ENCODE results near the gene UGT1A7.

The UGT1A7 gene

DNA sequence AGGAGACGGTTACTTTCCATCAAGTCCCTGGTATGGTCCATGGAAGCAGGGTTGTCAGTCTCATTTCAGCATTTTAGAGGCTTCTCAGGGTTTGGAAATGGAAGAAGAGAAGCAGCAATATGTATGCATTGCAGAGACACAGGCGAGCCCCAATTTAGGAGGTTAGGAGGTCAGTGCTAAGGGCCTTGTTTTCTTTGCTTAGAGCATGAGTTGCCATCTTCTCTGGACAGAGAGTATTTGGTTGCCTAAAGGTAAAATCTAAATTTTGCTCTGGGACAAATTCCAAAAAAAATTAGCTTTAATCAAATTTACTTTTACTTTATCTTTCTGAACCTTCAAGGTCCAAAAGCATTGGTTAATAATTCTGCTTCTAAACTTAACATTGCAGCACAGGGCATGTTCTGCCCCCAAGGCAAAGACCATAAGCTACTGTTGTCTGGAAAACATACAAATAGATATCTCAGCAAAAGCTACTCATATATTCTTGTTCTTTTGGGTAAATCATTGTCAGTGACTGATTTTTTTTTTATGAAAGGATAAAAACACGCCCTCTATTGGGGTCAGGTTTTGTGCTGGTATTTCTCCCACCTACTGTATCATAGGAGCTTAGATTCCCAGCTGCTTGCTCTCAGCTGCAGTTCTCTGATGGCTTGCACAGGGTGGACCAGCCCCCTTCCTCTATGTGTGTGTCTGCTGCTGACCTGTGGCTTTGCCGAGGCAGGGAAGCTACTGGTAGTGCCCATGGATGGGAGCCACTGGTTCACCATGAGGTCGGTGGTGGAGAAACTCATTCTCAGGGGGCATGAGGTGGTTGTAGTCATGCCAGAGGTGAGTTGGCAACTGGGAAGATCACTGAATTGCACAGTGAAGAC is 10.2 kb upstream of the UGT1A7 start, which contains the start of gene UGT1A9:
UGT1A9 (plus strand) TSS at position 609 of the 872 bp plus-strand sequence; CDS start at position 646, 37 bp downstream.
- DNase-seq (ENCODE audit: extremely low read depth, low read depth) = no peak
- H3K4me3 ChIP-seq (replicated peaks; ENCODE audit: low read depth, low read length) = no peak within 1 kb of the TSS
- TF ChIP-seq CTCF (IDR thresholded peaks at IDR 0.05; ENCODE audit: low read depth, low read length, missing control alignments) = no peak

GRCh38 chr2:233672886-233673285 is 8.8 kb upstream of the UGT1A7 start:
- no peak for TF ChIP-seq CTCF (IDR thresholded peaks at IDR 0.05; ENCODE audit: low read depth, low read length, missing control alignments)
- no peak for DNase-seq (ENCODE audit: extremely low read depth, low read depth)
- H3K4me3 ChIP-seq (replicated peaks; ENCODE audit: low read depth, low read length) = no peak overlapping the region

- DNase-seq (ENCODE audit: extremely low read depth, low read depth) = no peak
- TF ChIP-seq CTCF (IDR thresholded peaks at IDR 0.05; ENCODE audit: low read depth, low read length, missing control alignments) = no peak
- no peak overlapping the region for H3K4me3 ChIP-seq (replicated peaks; ENCODE audit: low read depth, low read length)
These were observed 7.8 kb upstream of the UGT1A7 start for GRCh38 chr2:233673896-233674295.

- no peak for TF ChIP-seq CTCF (IDR thresholded peaks at IDR 0.05; ENCODE audit: low read depth, low read length, missing control alignments)
- no peak overlapping the region for H3K4me3 ChIP-seq (replicated peaks; ENCODE audit: low read depth, low read length)
- no peak for DNase-seq (ENCODE audit: extremely low read depth, low read depth)
These were observed 7.4 kb upstream of the UGT1A7 start for GRCh38 chr2:233674314-233674713.

DNA sequence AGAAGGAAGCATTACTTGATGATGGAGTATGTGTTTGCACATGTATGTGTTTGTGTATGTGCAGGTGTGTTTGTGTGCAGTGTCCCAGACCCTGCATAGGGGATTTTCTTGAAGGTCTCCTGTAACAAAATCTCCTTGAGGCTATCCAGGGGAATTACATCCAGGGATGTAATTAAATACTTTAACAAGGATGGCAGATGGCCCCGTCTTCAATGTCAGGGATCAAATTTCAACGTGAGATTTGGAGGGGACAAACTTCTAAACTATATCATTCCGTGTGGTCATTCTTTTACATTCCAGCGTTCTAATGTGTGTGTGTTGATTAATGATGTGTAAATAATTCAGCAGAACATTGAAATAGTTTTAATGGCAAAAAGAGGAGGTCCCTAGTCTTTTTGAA is 6.7 kb upstream of the UGT1A7 start:
- no peak for TF ChIP-seq CTCF (IDR thresholded peaks at IDR 0.05; ENCODE audit: low read depth, low read length, missing control alignments)
- no peak for DNase-seq (ENCODE audit: extremely low read depth, low read depth)
- H3K4me3 ChIP-seq (replicated peaks; ENCODE audit: low read depth, low read length) = no peak overlapping the region

DNA sequence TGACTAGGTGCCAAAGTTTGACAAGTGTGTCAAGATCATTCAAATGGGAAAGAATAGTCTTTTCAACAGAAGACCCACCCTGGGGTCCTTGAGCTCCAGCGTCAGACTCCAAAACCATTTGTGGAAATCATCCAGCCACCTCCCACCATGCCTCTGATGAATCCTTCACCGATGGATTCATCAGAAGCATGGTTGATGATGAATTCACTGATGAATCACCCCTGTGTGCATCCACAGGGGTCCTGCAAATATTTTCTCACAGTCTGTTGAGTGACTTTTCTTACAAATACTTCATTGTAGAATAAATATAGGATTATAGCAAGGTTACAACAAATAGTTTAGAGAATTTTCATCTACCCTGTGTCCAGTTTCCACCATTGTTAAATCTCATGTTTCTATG is 5.7 kb upstream of the UGT1A7 start:
- no peak for DNase-seq (ENCODE audit: extremely low read depth, low read depth)
- no peak for TF ChIP-seq CTCF (IDR thresholded peaks at IDR 0.05; ENCODE audit: low read depth, low read length, missing control alignments)
- H3K4me3 ChIP-seq (replicated peaks; ENCODE audit: low read depth, low read length) = no peak overlapping the region
